Measurements from ENCODE around the gene PTH1R. TPM values are rescaled to one million over a fixed set of nuclear protein-coding genes. Genes with fewer than 3 reads are reported as not detected.

Gene PTH1R
- total RNA-seq, 2 donors from 2014 or later, result 0.69 to 4.8 TPM

GRCh38 chr3:46875560-46875959 lies 2.0 kb upstream of the PTH1R start:
- H3K9me3 Mint-ChIP-seq, result no peaks in the 10 kb centered on the region
- H3K27ac Mint-ChIP-seq, result no peak overlapping the region
- no peaks in the 10 kb centered on the region for H3K9me3 ChIP-seq (ENCODE audit: control insufficient read depth, low read length)
- no peaks in the 10 kb centered on the region for H3K36me3 Mint-ChIP-seq (ENCODE audit: low read depth)
- H3K9ac ChIP-seq (ENCODE audit: extremely low read depth, low read length, poor library complexity, severe bottlenecking), result no peak overlapping the region
- no peak for DNase-seq
- peaks cover 7% of the 10 kb centered on the region for H3K4me1 Mint-ChIP-seq
- 94 to 100% methylated on average over 3 to 9 of the region's 9 CpGs for WGBS, 2 experiments (ENCODE audit: insufficient coverage in 1 of 2, insufficient read length in 1 of 2)
- peaks cover 9% of the 10 kb centered on the region for H3K27me3 ChIP-seq (ENCODE audit: control insufficient read depth, insufficient read depth, low read length, poor library complexity, severe bottlenecking)
- no peak overlapping the region for H3K4me3 ChIP-seq (ENCODE audit: low read length)
- no peak overlapping the region for H3K4me3 Mint-ChIP-seq
- H3K36me3 ChIP-seq (ENCODE audit: control insufficient read depth, insufficient read depth, low read length), result no peaks in the 10 kb centered on the region
- H3K27me3 Mint-ChIP-seq (ENCODE audit: insufficient read depth), result peaks cover 66% of the 10 kb centered on the region
- H3K4me1 ChIP-seq (ENCODE audit: control insufficient read depth, insufficient read depth, low read length), result peaks cover 8% of the 10 kb centered on the region
- TF ChIP-seq, protein P1, sequence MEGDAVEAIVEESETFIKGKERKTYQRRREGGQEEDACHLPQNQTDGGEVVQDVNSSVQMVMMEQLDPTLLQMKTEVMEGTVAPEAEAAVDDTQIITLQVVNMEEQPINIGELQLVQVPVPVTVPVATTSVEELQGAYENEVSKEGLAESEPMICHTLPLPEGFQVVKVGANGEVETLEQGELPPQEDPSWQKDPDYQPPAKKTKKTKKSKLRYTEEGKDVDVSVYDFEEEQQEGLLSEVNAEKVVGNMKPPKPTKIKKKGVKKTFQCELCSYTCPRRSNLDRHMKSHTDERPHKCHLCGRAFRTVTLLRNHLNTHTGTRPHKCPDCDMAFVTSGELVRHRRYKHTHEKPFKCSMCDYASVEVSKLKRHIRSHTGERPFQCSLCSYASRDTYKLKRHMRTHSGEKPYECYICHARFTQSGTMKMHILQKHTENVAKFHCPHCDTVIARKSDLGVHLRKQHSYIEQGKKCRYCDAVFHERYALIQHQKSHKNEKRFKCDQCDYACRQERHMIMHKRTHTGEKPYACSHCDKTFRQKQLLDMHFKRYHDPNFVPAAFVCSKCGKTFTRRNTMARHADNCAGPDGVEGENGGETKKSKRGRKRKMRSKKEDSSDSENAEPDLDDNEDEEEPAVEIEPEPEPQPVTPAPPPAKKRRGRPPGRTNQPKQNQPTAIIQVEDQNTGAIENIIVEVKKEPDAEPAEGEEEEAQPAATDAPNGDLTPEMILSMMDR (conservative IDR thresholded peaks at IDR 0.05), result no peak
- no peak overlapping the region for H3K27ac ChIP-seq (ENCODE audit: low read depth, low read length)

GRCh38 chr3:46876313-46877300 lies 914 bp upstream of the PTH1R start:
- Mint-ChIP-seq H3K36me3 (ENCODE audit: low read depth) (no peaks in the 10 kb centered on the region), H3K4me1 (peaks cover 7% of the 10 kb centered on the region), H3K4me3 (no peak overlapping the region), H3K27me3 (ENCODE audit: insufficient read depth) (peaks cover 68% of the 10 kb centered on the region), H3K27ac (no peak overlapping the region), H3K9me3 (no peaks in the 10 kb centered on the region)
- no peaks in the 10 kb centered on the region for H3K9me3 ChIP-seq (ENCODE audit: control insufficient read depth, low read length)
- H3K36me3 ChIP-seq (ENCODE audit: control insufficient read depth, insufficient read depth, low read length), result no peaks in the 10 kb centered on the region
- H3K27ac ChIP-seq (ENCODE audit: low read depth, low read length), result no peak overlapping the region
- TF ChIP-seq, protein P1 (conservative IDR thresholded peaks at IDR 0.05), result no peak
- peaks cover 8% of the 10 kb centered on the region for H3K4me1 ChIP-seq (ENCODE audit: control insufficient read depth, insufficient read depth, low read length)
- no peak overlapping the region for H3K4me3 ChIP-seq (ENCODE audit: low read length)
- no peak overlapping the region for H3K9ac ChIP-seq (ENCODE audit: extremely low read depth, low read length, poor library complexity, severe bottlenecking)
- peaks cover 19% of the 10 kb centered on the region for H3K27me3 ChIP-seq (ENCODE audit: control insufficient read depth, insufficient read depth, low read length, poor library complexity, severe bottlenecking)
- WGBS, 2 experiments (ENCODE audit: insufficient coverage in 1 of 2, insufficient read length in 1 of 2), result 87% methylated on average over 8 to 10 of the region's 10 CpGs
- DNase-seq, result no peak

- H3K4me3 Mint-ChIP-seq, result no peak overlapping the region
- H3K27ac Mint-ChIP-seq, result no peak overlapping the region
- Histone ChIP-seq H3K27ac (ENCODE audit: low read depth, low read length) (no peak overlapping the region), H3K9me3 (ENCODE audit: control insufficient read depth, low read length) (no peaks in the 10 kb centered on the region), H3K4me1 (ENCODE audit: control insufficient read depth, insufficient read depth, low read length) (peaks cover 8% of the 10 kb centered on the region), H3K9ac (ENCODE audit: extremely low read depth, low read length, poor library complexity, severe bottlenecking) (no peak overlapping the region), H3K27me3 (ENCODE audit: control insufficient read depth, insufficient read depth, low read length, poor library complexity, severe bottlenecking) (peaks cover 36% of the 10 kb centered on the region), H3K36me3 (ENCODE audit: control insufficient read depth, insufficient read depth, low read length) (no peaks in the 10 kb centered on the region), H3K4me3 (ENCODE audit: low read length) (no peak overlapping the region)
- H3K4me1 Mint-ChIP-seq, result peaks cover 10% of the 10 kb centered on the region
- TF ChIP-seq, protein P1 (conservative IDR thresholded peaks at IDR 0.05), result peak; percentile 12
- no peaks in the 10 kb centered on the region for H3K9me3 Mint-ChIP-seq
- DNase-seq, result peak; percentile 78
- H3K27me3 Mint-ChIP-seq (ENCODE audit: insufficient read depth), result peaks cover 69% of the 10 kb centered on the region
- WGBS, 2 experiments (ENCODE audit: insufficient coverage in 1 of 2, insufficient read length in 1 of 2), result 68% methylated on average over 2 of the region's 2 CpGs; no CpG with 5 or more reads in 1 of the 2 experiments
- no peaks in the 10 kb centered on the region for H3K36me3 Mint-ChIP-seq (ENCODE audit: low read depth)
These were observed 1.4 kb downstream of the PTH1R start for GRCh38 chr3:46878781-46879436.
